ENCODE results near the gene OR11H6. TPM values are rescaled to one million over a fixed set of nuclear protein-coding genes. Genes with fewer than 3 reads are reported as not detected.
A peak's percentile ranks its signal among the peaks of the same experiment; 100 is the strongest.
"Not testable (repeated sequence)": the region's sequence is repeated elsewhere in the genome, so short reads cannot be mapped to it uniquely, and the experiment has no call there.

The OR11H6 gene
- total RNA-seq, 1 donor from 2014 or later = not detected

DNA sequence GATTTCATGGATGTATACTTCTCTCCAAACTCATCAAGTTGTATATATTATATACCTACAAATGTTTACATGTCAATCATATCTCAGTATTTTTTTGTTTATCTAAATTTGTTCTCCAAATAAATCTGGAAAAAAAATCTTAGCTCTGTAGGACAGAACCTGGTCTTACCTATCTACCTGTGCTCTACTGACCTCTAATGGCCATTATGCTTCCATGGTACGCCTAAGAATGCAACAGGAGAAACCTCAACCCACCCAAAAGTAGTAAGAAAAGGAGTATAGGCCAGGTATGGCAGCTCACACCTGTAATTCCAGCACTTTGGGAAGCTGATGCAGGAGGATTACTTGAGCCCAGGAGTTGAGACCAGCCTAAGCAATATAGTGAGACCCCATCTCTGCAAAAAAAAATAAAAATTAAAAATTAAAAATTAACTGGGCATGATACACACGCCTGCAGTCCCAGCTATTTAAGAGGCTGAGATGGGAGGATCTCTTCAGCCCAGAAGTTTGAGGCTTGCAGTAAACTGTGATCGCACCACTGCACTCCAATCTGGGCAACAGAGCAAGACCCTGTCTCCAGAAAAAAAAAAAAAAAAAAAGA is 24.2 kb downstream of the OR11H6 start:
- TF ChIP-seq, protein P1, sequence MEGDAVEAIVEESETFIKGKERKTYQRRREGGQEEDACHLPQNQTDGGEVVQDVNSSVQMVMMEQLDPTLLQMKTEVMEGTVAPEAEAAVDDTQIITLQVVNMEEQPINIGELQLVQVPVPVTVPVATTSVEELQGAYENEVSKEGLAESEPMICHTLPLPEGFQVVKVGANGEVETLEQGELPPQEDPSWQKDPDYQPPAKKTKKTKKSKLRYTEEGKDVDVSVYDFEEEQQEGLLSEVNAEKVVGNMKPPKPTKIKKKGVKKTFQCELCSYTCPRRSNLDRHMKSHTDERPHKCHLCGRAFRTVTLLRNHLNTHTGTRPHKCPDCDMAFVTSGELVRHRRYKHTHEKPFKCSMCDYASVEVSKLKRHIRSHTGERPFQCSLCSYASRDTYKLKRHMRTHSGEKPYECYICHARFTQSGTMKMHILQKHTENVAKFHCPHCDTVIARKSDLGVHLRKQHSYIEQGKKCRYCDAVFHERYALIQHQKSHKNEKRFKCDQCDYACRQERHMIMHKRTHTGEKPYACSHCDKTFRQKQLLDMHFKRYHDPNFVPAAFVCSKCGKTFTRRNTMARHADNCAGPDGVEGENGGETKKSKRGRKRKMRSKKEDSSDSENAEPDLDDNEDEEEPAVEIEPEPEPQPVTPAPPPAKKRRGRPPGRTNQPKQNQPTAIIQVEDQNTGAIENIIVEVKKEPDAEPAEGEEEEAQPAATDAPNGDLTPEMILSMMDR (IDR thresholded peaks at IDR 0.05) = no peak
- Mint-ChIP-seq H3K36me3 (ENCODE audit: unreplicated experiment) (no peaks in the 10 kb centered on the region), H3K9me3 (ENCODE audit: unreplicated experiment) (peaks cover 17% of the 10 kb centered on the region), H3K4me3 (ENCODE audit: unreplicated experiment) (no peak overlapping the region), H3K4me1 (ENCODE audit: unreplicated experiment) (no peaks in the 10 kb centered on the region), H3K27me3 (ENCODE audit: unreplicated experiment) (no peaks in the 10 kb centered on the region), H3K27ac (ENCODE audit: unreplicated experiment) (no peak overlapping the region)
- no peak for DNase-seq (ENCODE audit: extremely low spot score, unreplicated experiment)

DNA sequence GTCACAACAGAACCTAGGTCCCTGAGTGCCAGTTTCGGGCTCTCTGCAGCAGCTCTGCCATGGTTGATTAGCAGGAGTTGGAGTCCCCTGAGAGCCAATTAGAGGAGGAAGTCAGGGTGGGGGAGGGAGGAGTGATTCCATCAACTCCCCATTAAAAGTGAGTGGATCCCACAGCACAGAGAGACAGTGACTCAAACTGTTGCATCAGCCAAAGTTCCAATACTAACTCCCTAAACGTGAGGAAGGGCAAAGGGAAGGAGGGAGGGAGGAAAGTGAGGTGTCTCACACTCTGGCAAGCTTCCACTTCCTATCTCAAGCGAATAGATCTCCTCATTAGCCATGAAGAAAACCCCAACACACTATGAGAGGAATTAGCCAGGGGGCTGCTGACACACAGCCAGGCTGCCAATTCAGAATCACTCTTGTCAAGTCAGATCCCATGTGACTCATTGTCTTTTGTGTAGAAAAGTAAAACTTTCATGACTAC is 39.2 kb downstream of the OR11H6 start:
- DNase-seq (ENCODE audit: extremely low spot score, unreplicated experiment) = no peak

DNA sequence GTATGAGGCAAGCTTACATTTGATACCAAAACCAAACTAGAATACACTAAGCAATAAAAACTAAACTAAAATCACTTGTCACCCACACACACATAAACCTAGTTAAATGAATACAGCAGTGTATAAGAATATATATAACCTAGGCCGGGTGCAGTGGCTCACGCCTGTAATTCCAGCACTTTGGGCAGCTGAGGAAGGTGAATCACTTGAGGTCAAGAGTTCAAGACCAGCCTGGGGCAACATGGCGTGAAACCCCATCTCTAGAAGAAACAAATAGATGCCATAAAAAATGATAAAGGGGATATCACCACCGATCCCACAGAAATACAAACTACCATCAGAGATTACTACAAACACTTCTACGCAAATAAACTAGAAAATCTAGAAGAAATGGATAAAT is 40.9 kb downstream of the OR11H6 start:
- not testable (repeated sequence) for H3K36me3 Mint-ChIP-seq (ENCODE audit: unreplicated experiment); H3K27me3 Mint-ChIP-seq (ENCODE audit: unreplicated experiment); DNase-seq (ENCODE audit: extremely low spot score, unreplicated experiment); H3K9me3 Mint-ChIP-seq (ENCODE audit: unreplicated experiment); H3K4me3 Mint-ChIP-seq (ENCODE audit: unreplicated experiment); H3K27ac Mint-ChIP-seq (ENCODE audit: unreplicated experiment); H3K4me1 Mint-ChIP-seq (ENCODE audit: unreplicated experiment)

More for the DNA sequence above, 39.2 kb downstream of the OR11H6 start:
- Mint-ChIP-seq H3K36me3 (ENCODE audit: unreplicated experiment) (no peaks in the 10 kb centered on the region), H3K9me3 (ENCODE audit: unreplicated experiment) (no peaks in the 10 kb centered on the region), H3K27ac (ENCODE audit: unreplicated experiment) (peak overlapping the region; percentile 6), H3K4me1 (ENCODE audit: unreplicated experiment) (peaks cover 7% of the 10 kb centered on the region), H3K27me3 (ENCODE audit: unreplicated experiment) (no peaks in the 10 kb centered on the region), H3K4me3 (ENCODE audit: unreplicated experiment) (no peak overlapping the region)
- TF ChIP-seq, protein P1 (IDR thresholded peaks at IDR 0.05) = no peak

DNA sequence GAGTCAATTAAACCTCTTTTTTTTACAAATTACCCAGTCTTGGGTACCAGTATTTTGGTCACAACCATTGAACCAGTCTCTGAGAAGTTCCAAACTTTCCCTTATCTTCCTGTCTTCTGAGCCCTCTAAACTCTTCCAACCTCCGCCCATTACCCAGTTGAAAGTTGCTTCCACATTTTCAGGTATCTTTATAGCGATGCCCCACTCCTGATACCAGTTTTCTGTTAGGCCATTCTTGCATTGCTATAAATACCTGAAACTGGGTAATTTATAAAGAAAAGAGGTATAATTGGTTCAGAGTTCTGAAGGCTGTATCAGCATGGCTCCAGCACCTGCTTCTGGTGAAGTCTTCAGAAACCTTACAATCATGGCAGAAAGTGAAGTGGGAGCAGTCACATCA is 50.6 kb downstream of the OR11H6 start:
- no peak for DNase-seq (ENCODE audit: extremely low spot score, unreplicated experiment)
- no peak overlapping the region for H3K4me3 Mint-ChIP-seq (ENCODE audit: unreplicated experiment)
- H3K27ac Mint-ChIP-seq (ENCODE audit: unreplicated experiment) = no peak overlapping the region
- no peaks in the 10 kb centered on the region for H3K27me3 Mint-ChIP-seq (ENCODE audit: unreplicated experiment)
- peaks cover 30% of the 10 kb centered on the region for H3K9me3 Mint-ChIP-seq (ENCODE audit: unreplicated experiment)
- TF ChIP-seq, protein P1 (IDR thresholded peaks at IDR 0.05) = no peak
- H3K36me3 Mint-ChIP-seq (ENCODE audit: unreplicated experiment) = peaks cover 28% of the 10 kb centered on the region
- H3K4me1 Mint-ChIP-seq (ENCODE audit: unreplicated experiment) = no peaks in the 10 kb centered on the region

Other genes with a start within 250 kb of the OR11H6 start
- gene OR4K15, start 248.1 kb upstream of the OR11H6 start, total RNA-seq = not detected in 2 replicates
- gene OR4Q2, start 221.5 kb upstream of the OR11H6 start, total RNA-seq = not detected in 2 replicates
- not detected in 2 replicates for gene OR4K14, start 204.4 kb upstream of the OR11H6 start, total RNA-seq
- not detected in 2 replicates for gene OR4K13, start 187.7 kb upstream of the OR11H6 start, total RNA-seq
- not detected in 2 replicates for gene OR4L1, start 163.7 kb upstream of the OR11H6 start, total RNA-seq
- gene OR4K17, start 113.0 kb upstream of the OR11H6 start, total RNA-seq = not detected in 2 replicates
- gene OR4N5, start 84.9 kb upstream of the OR11H6 start, total RNA-seq = not detected in 2 replicates
- gene OR11G2, start 32.8 kb upstream of the OR11H6 start, total RNA-seq = not detected in 2 replicates
- gene OR11H7, start 5.3 kb downstream of the OR11H6 start, total RNA-seq = not detected in 2 replicates
- gene OR11H4, start 15.6 kb downstream of the OR11H6 start, total RNA-seq = not detected in 2 replicates
- gene TTC5, start 82.2 kb downstream of the OR11H6 start, total RNA-seq = 24.5 and 25.4 TPM in 2 replicates
- 47.4 and 49.6 TPM in 2 replicates for gene CCNB1IP1, start 109.6 kb downstream of the OR11H6 start, total RNA-seq
- 22.7 and 25.3 TPM in 2 replicates for gene PARP2, start 119.9 kb downstream of the OR11H6 start, total RNA-seq
- 35.4 and 38.0 TPM in 2 replicates for gene TEP1, start 189.8 kb downstream of the OR11H6 start, total RNA-seq
- gene KLHL33, start 212.5 kb downstream of the OR11H6 start, total RNA-seq = 0.05 and 0.08 TPM in 2 replicates
- gene OSGEP, start 231.1 kb downstream of the OR11H6 start, total RNA-seq = 35.7 and 37.1 TPM in 2 replicates
- 232 and 241 TPM in 2 replicates for gene APEX1, start 231.5 kb downstream of the OR11H6 start, total RNA-seq
- gene PIP4P1, start 237.7 kb downstream of the OR11H6 start, total RNA-seq = 34.9 and 36.8 TPM in 2 replicates
- gene PNP, start 245.7 kb downstream of the OR11H6 start, total RNA-seq = 16.0 and 17.0 TPM in 2 replicates